ENCODE data around the gene PDE11A.

- TF ChIP-seq CTCF (IDR thresholded peaks at IDR 0.05; ENCODE audit: insufficient read depth, low read length, poor library complexity, severe bottlenecking) (no peak), EZH2phosphoT487 (conservative IDR thresholded peaks at IDR 0.05; ENCODE audit: low read length) (no peak)
These were observed 170.0 kb downstream of the PDE11A start for GRCh38 chr2:177902395-177903163.

Measured in SU-DHL-6 (cell line).